Measurements from ENCODE around the gene FHL2.

The FHL2 gene

GRCh38 chr2:105387225-105387624 lies 11.6 kb downstream of the FHL2 start:
- Histone ChIP-seq H3K27ac (ENCODE audit: low read depth, low read length, severe bottlenecking) (no peak overlapping the region), H3K4me1 (ENCODE audit: control insufficient read depth, insufficient read depth, low read length, poor library complexity, severe bottlenecking) (no peaks in the 10 kb centered on the region), H3K9me3 (ENCODE audit: control insufficient read depth, low read length) (no peaks in the 10 kb centered on the region), H3K4me3 (ENCODE audit: extremely low read depth, insufficient read depth, low read length, poor library complexity, severe bottlenecking) (no peak overlapping the region), H3K36me3 (ENCODE audit: control insufficient read depth, insufficient read depth, low read length) (peaks cover 55% of the 10 kb centered on the region)
- WGBS, 2 experiments (ENCODE audit: insufficient coverage in 2 of 2) = 100% methylated on average over 1 to 3 of the region's 4 CpGs

- H3K27ac ChIP-seq (ENCODE audit: low read depth, low read length, severe bottlenecking) = no peak overlapping the region
- H3K4me3 ChIP-seq (ENCODE audit: extremely low read depth, insufficient read depth, low read length, poor library complexity, severe bottlenecking) = no peak overlapping the region
- H3K36me3 ChIP-seq (ENCODE audit: control insufficient read depth, insufficient read depth, low read length) = peaks cover 68% of the 10 kb centered on the region
- no peaks in the 10 kb centered on the region for H3K9me3 ChIP-seq (ENCODE audit: control insufficient read depth, low read length)
- 95 to 96% methylated on average over 18 of the region's 20 CpGs for WGBS, 2 experiments (ENCODE audit: insufficient coverage in 2 of 2)
- peaks cover 3% of the 10 kb centered on the region for H3K4me1 ChIP-seq (ENCODE audit: control insufficient read depth, insufficient read depth, low read length, poor library complexity, severe bottlenecking)
Measured at GRCh38 chr2:105385731-105386540, 12.9 kb downstream of the FHL2 start.

GRCh38 chr2:105384861-105385260 lies 14.0 kb downstream of the FHL2 start:
- Histone ChIP-seq H3K27ac (ENCODE audit: low read depth, low read length, severe bottlenecking) (no peak overlapping the region), H3K36me3 (ENCODE audit: control insufficient read depth, insufficient read depth, low read length) (peaks cover 74% of the 10 kb centered on the region), H3K4me1 (ENCODE audit: control insufficient read depth, insufficient read depth, low read length, poor library complexity, severe bottlenecking) (peaks cover 3% of the 10 kb centered on the region), H3K4me3 (ENCODE audit: extremely low read depth, insufficient read depth, low read length, poor library complexity, severe bottlenecking) (no peak overlapping the region), H3K9me3 (ENCODE audit: control insufficient read depth, low read length) (no peaks in the 10 kb centered on the region)
- WGBS, 2 experiments (ENCODE audit: insufficient coverage in 2 of 2) = 90 to 94% methylated on average over 2 to 3 of the region's 5 CpGs

DNA sequence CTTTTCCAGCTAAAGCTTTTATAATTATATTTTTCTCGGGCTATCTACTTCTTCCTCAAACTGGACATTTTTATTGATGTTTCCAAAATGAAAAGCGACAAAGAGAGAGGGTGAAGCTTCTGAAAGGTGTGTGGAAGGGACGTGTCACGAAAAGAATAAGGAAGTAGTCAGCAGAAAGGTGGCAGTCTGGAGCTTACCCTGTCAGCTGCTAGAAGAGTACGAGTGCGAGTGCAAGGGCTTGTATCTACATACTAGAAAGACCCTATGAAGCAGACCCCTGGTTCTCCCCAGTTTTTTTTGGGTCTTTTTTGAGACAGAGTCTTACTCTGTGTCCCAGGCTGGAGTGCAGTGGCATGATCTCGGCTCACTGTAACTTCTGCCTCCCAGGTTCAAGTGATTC lies 14.6 kb downstream of the FHL2 start:
- WGBS, 2 experiments (ENCODE audit: insufficient coverage in 2 of 2) = 85 to 97% methylated on average over 5 to 6 of the region's 7 CpGs
- peaks cover 3% of the 10 kb centered on the region for H3K4me1 ChIP-seq (ENCODE audit: control insufficient read depth, insufficient read depth, low read length, poor library complexity, severe bottlenecking)

GRCh38 chr2:105383432-105384166 lies 15.3 kb downstream of the FHL2 start:
- H3K27ac ChIP-seq (ENCODE audit: low read depth, low read length, severe bottlenecking) = no peak overlapping the region
- no peaks in the 10 kb centered on the region for H3K9me3 ChIP-seq (ENCODE audit: control insufficient read depth, low read length)
- peaks cover 3% of the 10 kb centered on the region for H3K4me1 ChIP-seq (ENCODE audit: control insufficient read depth, insufficient read depth, low read length, poor library complexity, severe bottlenecking)
- peaks cover 73% of the 10 kb centered on the region for H3K36me3 ChIP-seq (ENCODE audit: control insufficient read depth, insufficient read depth, low read length)
- WGBS, 2 experiments (ENCODE audit: insufficient coverage in 2 of 2) = 96% methylated on average over 7 to 8 of the region's 8 CpGs
- no peak overlapping the region for H3K4me3 ChIP-seq (ENCODE audit: extremely low read depth, insufficient read depth, low read length, poor library complexity, severe bottlenecking)

More for the DNA sequence above, 14.6 kb downstream of the FHL2 start:
- no peak overlapping the region for H3K4me3 ChIP-seq (ENCODE audit: extremely low read depth, insufficient read depth, low read length, poor library complexity, severe bottlenecking)
- no peaks in the 10 kb centered on the region for H3K9me3 ChIP-seq (ENCODE audit: control insufficient read depth, low read length)
- H3K36me3 ChIP-seq (ENCODE audit: control insufficient read depth, insufficient read depth, low read length) = peaks cover 73% of the 10 kb centered on the region
- no peak overlapping the region for H3K27ac ChIP-seq (ENCODE audit: low read depth, low read length, severe bottlenecking)

DNA sequence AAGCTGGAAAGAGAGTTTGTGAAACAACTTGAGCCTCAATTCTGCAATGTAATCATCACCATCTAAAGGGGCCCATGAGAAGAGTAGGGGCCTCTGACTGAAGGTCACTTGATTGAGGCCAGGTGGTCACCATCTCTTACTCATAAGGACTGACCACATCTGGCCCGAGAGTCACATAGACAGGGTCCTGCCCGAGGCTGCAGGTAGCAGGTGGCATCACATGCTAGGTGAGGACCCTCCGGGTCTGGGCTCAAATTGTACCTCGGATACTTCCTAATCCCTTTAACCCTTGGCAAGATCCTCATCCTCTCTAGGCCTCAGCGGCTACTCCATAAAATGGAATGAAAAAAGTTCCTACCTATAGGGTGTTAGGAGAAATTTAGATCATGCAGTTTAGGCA lies 16.7 kb downstream of the FHL2 start:
- Histone ChIP-seq H3K9me3 (ENCODE audit: control insufficient read depth, low read length) (no peaks in the 10 kb centered on the region), H3K36me3 (ENCODE audit: control insufficient read depth, insufficient read depth, low read length) (peaks cover 71% of the 10 kb centered on the region), H3K4me3 (ENCODE audit: extremely low read depth, insufficient read depth, low read length, poor library complexity, severe bottlenecking) (no peak overlapping the region), H3K27ac (ENCODE audit: low read depth, low read length, severe bottlenecking) (no peak overlapping the region), H3K4me1 (ENCODE audit: control insufficient read depth, insufficient read depth, low read length, poor library complexity, severe bottlenecking) (peaks cover 3% of the 10 kb centered on the region)
- WGBS, 2 experiments (ENCODE audit: insufficient coverage in 2 of 2) = 80 to 88% methylated on average over 3 to 4 of the region's 5 CpGs

- Histone ChIP-seq H3K4me3 (ENCODE audit: extremely low read depth, insufficient read depth, low read length, poor library complexity, severe bottlenecking) (no peak overlapping the region), H3K27ac (ENCODE audit: low read depth, low read length, severe bottlenecking) (no peak overlapping the region), H3K36me3 (ENCODE audit: control insufficient read depth, insufficient read depth, low read length) (peaks cover 69% of the 10 kb centered on the region), H3K4me1 (ENCODE audit: control insufficient read depth, insufficient read depth, low read length, poor library complexity, severe bottlenecking) (peaks cover 3% of the 10 kb centered on the region), H3K9me3 (ENCODE audit: control insufficient read depth, low read length) (no peaks in the 10 kb centered on the region)
- 95 to 98% methylated on average over 13 to 14 of the region's 14 CpGs for WGBS, 2 experiments (ENCODE audit: insufficient coverage in 2 of 2)
Measured at GRCh38 chr2:105381101-105381668, 17.7 kb downstream of the FHL2 start.

DNA sequence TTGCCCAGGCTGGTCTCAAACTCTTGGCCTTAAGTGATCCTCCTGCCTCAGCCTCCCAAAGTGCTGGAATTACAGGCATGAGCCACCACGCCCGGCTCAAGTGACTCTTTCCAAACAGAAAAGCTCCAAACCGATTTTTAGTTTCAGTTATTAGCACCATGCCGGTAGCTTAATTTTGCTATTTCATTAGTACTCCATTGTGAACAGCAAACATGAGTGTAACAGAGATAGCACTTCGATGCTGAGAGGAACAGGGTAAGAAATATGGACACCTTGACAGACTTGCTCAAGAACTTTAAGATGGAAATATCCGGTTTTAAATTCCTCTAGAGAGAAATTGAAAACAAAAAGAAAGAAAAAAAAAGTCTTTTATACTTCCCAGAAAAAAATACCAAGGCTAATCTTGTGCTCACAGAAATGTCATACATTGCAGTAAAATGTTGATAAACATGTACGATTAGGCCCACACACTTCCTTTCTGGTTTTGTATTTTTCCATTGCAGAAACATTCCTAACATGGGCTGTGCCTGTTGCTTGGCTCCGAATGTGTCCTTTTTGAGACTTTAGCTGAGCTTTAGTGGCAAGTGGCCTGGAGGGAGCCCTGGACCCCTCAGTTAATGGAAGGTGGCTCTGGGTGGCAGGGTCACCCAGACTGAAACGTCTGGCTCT lies 18.3 kb downstream of the FHL2 start:
- H3K36me3 ChIP-seq (ENCODE audit: control insufficient read depth, insufficient read depth, low read length) = peaks cover 69% of the 10 kb centered on the region

DNA sequence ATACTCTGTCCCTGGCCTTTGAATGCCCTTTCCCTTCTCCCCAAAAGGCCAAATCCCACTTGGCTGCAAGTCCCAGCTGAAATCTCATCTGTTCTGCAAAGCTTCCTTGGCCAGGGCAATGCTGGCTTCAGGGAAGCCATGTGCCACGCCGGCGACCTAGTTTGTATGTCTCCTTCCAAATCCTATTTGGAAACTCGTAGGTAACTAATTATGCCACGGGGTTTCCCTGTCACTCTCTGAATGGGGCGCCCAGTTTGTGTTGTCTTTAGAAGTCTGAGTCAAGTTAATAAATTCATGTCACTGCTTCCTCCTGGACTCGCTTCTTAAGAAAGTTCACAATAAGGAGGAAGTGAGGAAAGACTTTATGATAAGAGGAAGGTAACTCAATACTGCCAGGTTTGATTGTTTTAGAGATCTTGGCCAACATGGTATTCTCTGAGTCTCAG lies 19.1 kb downstream of the FHL2 start:
- peaks cover 65% of the 10 kb centered on the region for H3K36me3 ChIP-seq (ENCODE audit: control insufficient read depth, insufficient read depth, low read length)
- H3K4me1 ChIP-seq (ENCODE audit: control insufficient read depth, insufficient read depth, low read length, poor library complexity, severe bottlenecking) = peaks cover 3% of the 10 kb centered on the region
- H3K4me3 ChIP-seq (ENCODE audit: extremely low read depth, insufficient read depth, low read length, poor library complexity, severe bottlenecking) = no peak overlapping the region
- H3K9me3 ChIP-seq (ENCODE audit: control insufficient read depth, low read length) = no peaks in the 10 kb centered on the region
- H3K27ac ChIP-seq (ENCODE audit: low read depth, low read length, severe bottlenecking) = no peak overlapping the region
- 97 to 100% methylated on average over 3 to 7 of the region's 7 CpGs for WGBS, 2 experiments (ENCODE audit: insufficient coverage in 2 of 2)

More for the DNA sequence above, 18.3 kb downstream of the FHL2 start:
- Histone ChIP-seq H3K9me3 (ENCODE audit: control insufficient read depth, low read length) (no peaks in the 10 kb centered on the region), H3K4me3 (ENCODE audit: extremely low read depth, insufficient read depth, low read length, poor library complexity, severe bottlenecking) (no peak overlapping the region), H3K4me1 (ENCODE audit: control insufficient read depth, insufficient read depth, low read length, poor library complexity, severe bottlenecking) (peaks cover 3% of the 10 kb centered on the region), H3K27ac (ENCODE audit: low read depth, low read length, severe bottlenecking) (no peak overlapping the region)
- WGBS, 2 experiments (ENCODE audit: insufficient coverage in 2 of 2) = 90 to 97% methylated on average over 5 to 9 of the region's 9 CpGs

DNA sequence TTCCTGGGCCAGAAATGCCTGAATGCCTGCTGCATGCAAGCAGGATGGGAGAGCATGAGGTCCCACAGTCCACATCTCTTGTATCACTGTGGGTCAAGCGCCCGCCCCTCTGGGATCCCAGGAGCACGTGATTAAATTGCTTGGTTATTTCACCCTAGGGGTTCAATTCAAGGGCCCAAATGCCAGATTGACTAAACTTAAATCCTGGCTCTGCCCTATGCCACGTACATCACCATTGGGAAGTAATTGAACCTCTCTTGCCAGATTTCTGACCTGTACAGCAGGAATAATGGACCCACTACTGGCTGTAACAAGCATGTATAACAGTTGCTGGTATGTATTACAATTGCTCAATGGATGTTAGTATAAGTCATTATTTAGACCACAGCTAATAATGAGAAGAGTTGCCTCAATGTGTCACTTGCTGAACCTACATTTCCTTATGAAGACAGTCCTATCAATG lies 19.9 kb downstream of the FHL2 start:
- Histone ChIP-seq H3K4me1 (ENCODE audit: control insufficient read depth, insufficient read depth, low read length, poor library complexity, severe bottlenecking) (peaks cover 3% of the 10 kb centered on the region), H3K4me3 (ENCODE audit: extremely low read depth, insufficient read depth, low read length, poor library complexity, severe bottlenecking) (no peak overlapping the region), H3K9me3 (ENCODE audit: control insufficient read depth, low read length) (no peaks in the 10 kb centered on the region), H3K36me3 (ENCODE audit: control insufficient read depth, insufficient read depth, low read length) (peaks cover 63% of the 10 kb centered on the region), H3K27ac (ENCODE audit: low read depth, low read length, severe bottlenecking) (no peak overlapping the region)
- 79 to 93% methylated on average over 3 of the region's 4 CpGs for WGBS, 2 experiments (ENCODE audit: insufficient coverage in 2 of 2)
